GM12892 (cell line): ENCODE data around the gene PSMG1.

Source experiments
- POLR2A ChIP-seq: IDR thresholded peaks from 2 replicates; pipeline ENCODE4 v1.6.1; 2011; ENCODE audit warnings: low read depth, low read length, control low read depth
- POLR2AphosphoS5 ChIP-seq: IDR thresholded peaks from 2 replicates; pipeline ENCODE4 v1.6.1; 2011; ENCODE audit warnings: low read depth, low read length, control low read depth

DNA sequence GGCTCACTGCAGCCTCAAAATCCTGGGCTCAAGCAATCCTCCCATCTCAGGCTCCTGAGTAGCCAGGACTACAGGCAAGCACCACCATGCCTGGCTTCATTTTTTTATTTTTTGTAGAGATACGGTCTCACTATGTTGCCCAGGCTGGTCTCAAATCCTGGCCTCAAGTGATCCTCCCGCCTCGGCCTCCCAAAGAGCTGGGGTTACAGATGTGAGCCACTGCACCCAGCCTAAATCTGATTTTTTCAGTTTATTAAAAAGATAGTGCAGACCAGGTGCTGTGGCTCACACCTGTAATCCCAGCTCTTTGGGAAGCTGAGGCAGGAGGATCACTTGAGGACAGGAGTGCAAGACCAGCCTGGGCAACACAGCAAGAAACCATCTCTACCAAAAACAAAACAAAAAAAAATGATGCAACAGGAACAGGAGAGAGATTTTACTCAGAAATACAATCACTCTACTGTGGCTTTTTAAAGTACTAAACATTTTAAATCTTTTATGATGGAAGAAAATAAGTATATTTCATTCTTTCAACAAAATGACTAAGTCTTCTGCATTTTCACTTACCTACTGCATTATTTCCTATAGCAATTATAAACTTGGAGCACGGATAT, 1.9 kb downstream of the PSMG1 start:
- TF ChIP-seq POLR2AphosphoS5 (no peak), POLR2A (no peak)
